MM.1S (cell line): ENCODE data around the gene CACFD1.

ENCODE experiments used
- CTCF ChIP-seq: fragments of 300-600 bp; sonication (generic); IDR thresholded peaks from 2 replicates; pipeline ENCODE4 v1.5.1; 2016; ENCODE audit warnings: antibody characterized with exemption, low read length, mixed read lengths
- EZH2 ChIP-seq: fragments of 300-600 bp; sonication (generic); optimal IDR thresholded peaks from 2 replicates; pipeline ENCODE3; 2017; ENCODE audit warnings: low read depth, mild to moderate bottlenecking, antibody characterized with exemption, low read length, mixed read lengths
- EZH2phosphoT487 ChIP-seq: fragments of 300-600 bp; sonication (generic); IDR thresholded peaks from 2 replicates; pipeline ENCODE4 v1.6.1; 2018; ENCODE audit warnings: antibody characterized with exemption, low read length

GRCh38 chr9:133512253-133513213 is 52.8 kb downstream of the CACFD1 start:
- TF ChIP-seq CTCF (no peak), EZH2 (no peak), EZH2phosphoT487 (no peak)
